Esophagus muscularis mucosa (tissue), 2 donors: Measurements from ENCODE around the gene CHST14.

ENCODE experiments used
- POLR2A ChIP-seq: fragments of 450-650 bp; IDR thresholded peaks from one replicate; pipeline ENCODE4 v1.6.1; 2017; ENCODE audit warnings: antibody characterized with exemption, moderate library complexity, mild to moderate bottlenecking, low read depth
- POLR2AphosphoS5 ChIP-seq, 2 donors: sonication (generic); formaldehyde crosslinking; IDR thresholded peaks; one replicate each; pipeline ENCODE4 v1.6.1; 2017; ENCODE audit warnings: antibody characterized with exemption in 2 of 2

DNA sequence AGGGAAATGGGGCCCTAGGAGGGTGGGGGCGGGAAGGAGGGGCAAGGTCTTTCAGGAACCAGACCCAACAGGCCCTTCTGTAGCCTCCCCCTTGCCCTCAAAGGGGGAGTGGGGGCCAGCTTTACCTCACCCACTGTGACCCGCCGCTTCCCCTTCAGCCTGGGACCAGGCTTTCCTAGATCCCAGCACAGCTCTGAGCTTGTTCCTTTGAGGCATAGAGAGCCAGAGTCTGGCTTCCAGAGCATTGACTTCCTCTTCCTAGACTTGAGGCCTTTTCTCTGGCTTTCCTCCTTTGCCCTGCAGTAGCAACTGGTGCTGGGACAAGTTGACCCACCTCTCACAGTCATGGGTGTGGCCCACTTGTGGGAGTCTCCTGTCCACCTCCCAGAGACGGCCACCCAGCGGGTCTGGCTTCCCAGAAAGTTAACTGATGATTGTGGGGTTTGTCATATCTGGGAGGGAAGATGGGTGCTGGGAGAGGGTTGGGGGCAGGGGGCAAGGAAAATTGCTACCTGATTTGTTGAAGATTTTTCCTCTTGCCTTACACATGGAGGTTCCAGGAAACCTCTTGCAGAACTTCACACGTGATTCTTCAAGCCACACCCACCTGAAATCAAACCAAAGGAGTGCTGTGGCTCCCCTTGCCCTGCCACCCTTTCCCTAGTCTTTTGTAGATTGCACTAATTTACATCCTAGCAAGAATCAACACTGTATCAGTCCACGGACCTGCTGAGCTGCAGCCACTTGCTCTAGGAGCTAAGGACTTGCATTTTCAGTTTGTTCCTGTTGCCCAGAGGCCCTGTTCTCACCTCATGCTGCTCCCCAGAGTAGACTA, 4.1 kb upstream of the CHST14 start:
- TF ChIP-seq POLR2AphosphoS5 (IDR thresholded peaks at IDR 0.05) (no peak), POLR2A (no peak)
